ENCODE results near the gene TBCD.

- no peak for TF ChIP-seq CTCF (IDR thresholded peaks at IDR 0.05; ENCODE audit: low read depth, low read length)
- no peak for TF ChIP-seq POLR2A (IDR thresholded peaks at IDR 0.05; ENCODE audit: extremely low read depth, insufficient read length)
- TF ChIP-seq MAX (IDR thresholded peaks at IDR 0.05; ENCODE audit: low read depth, low read length) = no peak
- no peak for TF ChIP-seq MYC (IDR thresholded peaks at IDR 0.05; ENCODE audit: low read depth, low read length)
Measured at GRCh38 chr17:82959990-82960418, 208.1 kb downstream of the TBCD start.

All from NB4 (cell line).